GM23338 (cell line): ENCODE results near the gene ABR. TPM values are rescaled to one million over a fixed set of nuclear protein-coding genes. Genes with fewer than 3 reads are reported as not detected.
"Not testable (repeated sequence)": the region's sequence is repeated elsewhere in the genome, so short reads cannot be mapped to it uniquely, and the experiment has no call there.

Experiments used
- ATAC-seq: fragments of 200-7000 bp; cut with Tn5 transposase; 3 replicates; pipeline ENCODE4 v1.9.1; 2020
- DNase-seq: peaks from one replicate; pipeline ENCODE4 v3.0.0-alpha.2; 2015; ENCODE audit warnings: low spot score
- H2AFZ ChIP-seq: fragments of 200-600 bp; sonication (generic); 2 replicates; pipeline ENCODE4 v1.8.0; 2016; ENCODE audit warnings: antibody characterized with exemption, mild to moderate bottlenecking, moderate library complexity
- H3F3A ChIP-seq: fragments of 200-600 bp; sonication (generic); replicated peaks from 2 replicates; pipeline ENCODE4 v1.8.0; 2017; ENCODE audit warnings: antibody characterized with exemption, mixed run types, low read depth
- H3K27ac ChIP-seq: fragments of 200-600 bp; sonication (generic); 2 replicates; pipeline ENCODE4 v1.6.1; 2016; ENCODE audit warnings: low read depth
- H3K27me3 ChIP-seq: fragments of 200-600 bp; sonication (generic); 2 replicates; pipeline ENCODE4 v1.8.0; 2016; ENCODE audit warnings: mild to moderate bottlenecking, mixed run types, moderate library complexity; ENCODE audit not compliant: insufficient read depth
- H3K36me3 ChIP-seq: fragments of 200-600 bp; sonication (generic); 2 replicates; pipeline ENCODE4 v1.8.0; 2016; ENCODE audit warnings: mild to moderate bottlenecking; ENCODE audit not compliant: insufficient read depth
- H3K4me1 ChIP-seq: fragments of 200-600 bp; sonication (generic); 2 replicates; pipeline ENCODE4 v1.8.0; 2016; ENCODE audit warnings: mild to moderate bottlenecking, moderate library complexity; ENCODE audit not compliant: insufficient read depth
- H3K4me2 ChIP-seq: fragments of 200-600 bp; sonication (generic); 2 replicates; pipeline ENCODE4 v1.7.1; 2017; ENCODE audit warnings: mixed run types
- H3K4me3 ChIP-seq: fragments of 200-600 bp; sonication (generic); 2 replicates; pipeline ENCODE4 v1.6.1; 2016; ENCODE audit warnings: mixed run types
- H3K79me2 ChIP-seq: fragments of 200-600 bp; sonication (generic); replicated peaks from 2 replicates; pipeline ENCODE4 v1.8.0; 2017; ENCODE audit warnings: mild to moderate bottlenecking; ENCODE audit not compliant: insufficient read depth
- H3K9me2 ChIP-seq: fragments of 200-600 bp; sonication (generic); 2 replicates; pipeline ENCODE4 v1.8.0; 2017; ENCODE audit not compliant: insufficient read depth
- H4K20me1 ChIP-seq: fragments of 200-600 bp; sonication (generic); replicated peaks from 2 replicates; pipeline ENCODE4 v1.8.0; 2017; ENCODE audit warnings: mild to moderate bottlenecking; ENCODE audit not compliant: insufficient read depth
- H3K27ac Mint-ChIP-seq: 2 replicates; pipeline ENCODE4 v1.8.0; 2020; ENCODE audit warnings: inconsistent platforms, mild to moderate bottlenecking, moderate library complexity, mixed read lengths
- H3K27me3 Mint-ChIP-seq: 3 replicates; pipeline ENCODE4 v1.8.0; 2022; ENCODE audit warnings: low read depth, mild to moderate bottlenecking, moderate library complexity, mixed read lengths, inconsistent platforms; ENCODE audit not compliant: insufficient read depth, poor library complexity
- H3K36me3 Mint-ChIP-seq: 3 replicates; pipeline ENCODE4 v1.8.0; 2021; ENCODE audit warnings: low read depth, mild to moderate bottlenecking, inconsistent platforms, moderate library complexity, mixed read lengths
- H3K4me1 Mint-ChIP-seq: 3 replicates; pipeline ENCODE4 v1.8.0; 2020; ENCODE audit warnings: mild to moderate bottlenecking, inconsistent platforms, mixed read lengths
- H3K4me3 Mint-ChIP-seq: 3 replicates; pipeline ENCODE4 v1.8.0; 2021; ENCODE audit warnings: moderate library complexity, mild to moderate bottlenecking, inconsistent platforms, mixed read lengths
- H3K9me3 Mint-ChIP-seq: 3 replicates; pipeline ENCODE4 v1.8.0; 2020; ENCODE audit warnings: moderate library complexity, mild to moderate bottlenecking, inconsistent platforms, mixed read lengths
- CTCF ChIP-seq, 2 experiments: fragments of 200-600 bp in 1 of 2; sonication (generic) in 1 of 2; conservative IDR thresholded peaks; 2 replicates each; pipeline versions ENCODE4 v1.5.1 to v1.6.1; 2016 to 2017; ENCODE audit warnings: antibody characterized with exemption in 2 of 2, low read depth in 2 of 2, mild to moderate bottlenecking in 2 of 2, moderate library complexity in 1 of 2
- JUNB ChIP-seq: IDR thresholded peaks from one replicate; pipeline ENCODE4 v1.6.1; 2016; ENCODE audit warnings: antibody characterized with exemption; ENCODE audit not compliant: unreplicated experiment
- ZNF462 ChIP-seq: fragments of 250-450 bp; sonication (Bioruptor Pico); IDR thresholded peaks from 2 replicates; pipeline ENCODE4 v1.5.0; 2020; ENCODE audit warnings: mild to moderate bottlenecking, moderate library complexity
- polyA plus RNA-seq: library from polyadenylated mRNA; unstranded; fragments of >200 nt; fragmentation: Nextera tagmentation; extraction: Ambion mirVana; gene quantifications from 2 replicates; pipeline ENCODE4 v1.2.1, GENCODE V29; 2016
- total RNA-seq: library from RNA; depleted of rRNA; stranded (reverse); fragments of >200 nt; shearing (Covaris generic); gene quantifications from 2 replicates; pipeline ENCODE4 v1.2.3, GENCODE V29; 2014
- TF ChIP-seq, protein P1 (sequence below): IDR thresholded peaks from 2 replicates; pipeline ENCODE4 v1.6.1; 2016; ENCODE audit warnings: antibody characterized with exemption
- TF ChIP-seq, protein P2 (sequence below): IDR thresholded peaks from one replicate; pipeline ENCODE4 v1.6.1; 2018; ENCODE audit warnings: antibody characterized with exemption; ENCODE audit not compliant: unreplicated experiment

The ABR gene
- total and polyA plus RNA-seq, 2 experiments from 2014 or later: 15.0 to 27.7 TPM

DNA sequence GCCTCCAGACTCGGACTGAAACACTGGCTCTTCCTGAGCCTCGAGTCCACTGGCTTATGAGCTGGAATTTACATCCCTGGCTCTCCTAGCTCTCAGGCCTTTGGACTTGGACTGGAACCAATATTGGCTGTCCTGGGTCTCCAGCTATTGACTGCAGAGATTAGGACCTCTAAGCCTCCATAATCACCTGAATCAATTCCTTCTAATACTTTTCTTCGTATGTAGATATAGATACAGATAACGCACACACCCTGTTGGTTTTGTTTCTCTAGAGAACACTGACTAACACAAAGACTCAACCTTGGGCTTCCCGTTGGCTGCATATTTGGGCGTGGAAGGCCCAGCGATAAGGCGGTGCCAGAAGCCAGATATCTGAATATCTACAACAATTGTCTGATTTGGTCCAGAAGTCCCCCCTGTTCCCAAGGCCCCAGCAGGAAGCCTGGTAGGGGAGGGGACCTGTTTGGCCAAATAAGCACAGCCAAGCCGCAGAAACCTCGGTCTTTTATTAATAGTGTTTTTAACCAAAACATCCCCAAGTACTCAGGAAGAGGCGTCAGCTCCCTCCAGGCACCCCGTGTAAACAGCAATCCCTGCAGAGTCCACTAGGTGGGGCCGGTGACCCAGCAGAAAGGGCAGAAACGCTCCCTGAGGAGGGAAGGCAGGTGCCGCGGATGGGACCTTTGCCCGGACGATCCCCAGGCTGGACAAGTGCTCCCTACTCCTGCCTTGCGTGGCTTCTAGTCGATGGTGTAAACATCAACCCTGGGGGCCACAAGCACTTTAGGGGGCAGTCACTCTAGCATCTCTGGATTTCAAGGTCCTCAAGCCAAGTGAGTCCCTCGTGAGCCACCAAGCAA lies 57.0 kb downstream of the ABR start:
- H3K27me3 Mint-ChIP-seq: peaks cover 5% of the 10 kb centered on the region
- no peak for TF ChIP-seq JUNB
- TF ChIP-seq ZNF462 (CRISPR knock-in tag): no peak
- TF ChIP-seq, protein P1, sequence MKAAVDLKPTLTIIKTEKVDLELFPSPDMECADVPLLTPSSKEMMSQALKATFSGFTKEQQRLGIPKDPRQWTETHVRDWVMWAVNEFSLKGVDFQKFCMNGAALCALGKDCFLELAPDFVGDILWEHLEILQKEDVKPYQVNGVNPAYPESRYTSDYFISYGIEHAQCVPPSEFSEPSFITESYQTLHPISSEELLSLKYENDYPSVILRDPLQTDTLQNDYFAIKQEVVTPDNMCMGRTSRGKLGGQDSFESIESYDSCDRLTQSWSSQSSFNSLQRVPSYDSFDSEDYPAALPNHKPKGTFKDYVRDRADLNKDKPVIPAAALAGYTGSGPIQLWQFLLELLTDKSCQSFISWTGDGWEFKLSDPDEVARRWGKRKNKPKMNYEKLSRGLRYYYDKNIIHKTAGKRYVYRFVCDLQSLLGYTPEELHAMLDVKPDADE: no peak
- peak; percentile 83 to 84 for TF ChIP-seq CTCF (conservative IDR thresholded peaks at IDR 0.05; ENCODE audit: low read depth in 2 of 2)
- TF ChIP-seq, protein P2, sequence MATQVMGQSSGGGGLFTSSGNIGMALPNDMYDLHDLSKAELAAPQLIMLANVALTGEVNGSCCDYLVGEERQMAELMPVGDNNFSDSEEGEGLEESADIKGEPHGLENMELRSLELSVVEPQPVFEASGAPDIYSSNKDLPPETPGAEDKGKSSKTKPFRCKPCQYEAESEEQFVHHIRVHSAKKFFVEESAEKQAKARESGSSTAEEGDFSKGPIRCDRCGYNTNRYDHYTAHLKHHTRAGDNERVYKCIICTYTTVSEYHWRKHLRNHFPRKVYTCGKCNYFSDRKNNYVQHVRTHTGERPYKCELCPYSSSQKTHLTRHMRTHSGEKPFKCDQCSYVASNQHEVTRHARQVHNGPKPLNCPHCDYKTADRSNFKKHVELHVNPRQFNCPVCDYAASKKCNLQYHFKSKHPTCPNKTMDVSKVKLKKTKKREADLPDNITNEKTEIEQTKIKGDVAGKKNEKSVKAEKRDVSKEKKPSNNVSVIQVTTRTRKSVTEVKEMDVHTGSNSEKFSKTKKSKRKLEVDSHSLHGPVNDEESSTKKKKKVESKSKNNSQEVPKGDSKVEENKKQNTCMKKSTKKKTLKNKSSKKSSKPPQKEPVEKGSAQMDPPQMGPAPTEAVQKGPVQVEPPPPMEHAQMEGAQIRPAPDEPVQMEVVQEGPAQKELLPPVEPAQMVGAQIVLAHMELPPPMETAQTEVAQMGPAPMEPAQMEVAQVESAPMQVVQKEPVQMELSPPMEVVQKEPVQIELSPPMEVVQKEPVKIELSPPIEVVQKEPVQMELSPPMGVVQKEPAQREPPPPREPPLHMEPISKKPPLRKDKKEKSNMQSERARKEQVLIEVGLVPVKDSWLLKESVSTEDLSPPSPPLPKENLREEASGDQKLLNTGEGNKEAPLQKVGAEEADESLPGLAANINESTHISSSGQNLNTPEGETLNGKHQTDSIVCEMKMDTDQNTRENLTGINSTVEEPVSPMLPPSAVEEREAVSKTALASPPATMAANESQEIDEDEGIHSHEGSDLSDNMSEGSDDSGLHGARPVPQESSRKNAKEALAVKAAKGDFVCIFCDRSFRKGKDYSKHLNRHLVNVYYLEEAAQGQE: no peak
- Histone ChIP-seq H3K27me3 (no peaks in the 10 kb centered on the region), H3K4me2 (no peak overlapping the region), H3K9me2 (no peaks in the 10 kb centered on the region), H3K79me2 (no peaks in the 10 kb centered on the region), H3K27ac (no peak overlapping the region), H3K4me3 (no peak overlapping the region), H2AFZ (no peak overlapping the region), H3F3A (0 out of 2 replicates have a peak, but pooled peaks cover 4% of the 10 kb centered on the region), H3K36me3 (no peaks in the 10 kb centered on the region), H3K4me1 (0 out of 2 replicates have a peak, but pooled peaks cover 9% of the 10 kb centered on the region), H4K20me1 (no peaks in the 10 kb centered on the region; the same call in 1 of the 2 replicates)
- peaks cover 7% of the 10 kb centered on the region for H3K9me3 Mint-ChIP-seq
- H3K27ac Mint-ChIP-seq: no peak overlapping the region
- peaks cover 12% of the 10 kb centered on the region for H3K4me1 Mint-ChIP-seq
- DNase-seq: peak; percentile 87
- H3K36me3 Mint-ChIP-seq: peaks cover 7% of the 10 kb centered on the region; the same call in 1 of the 3 replicates
- H3K4me3 Mint-ChIP-seq: no peak overlapping the region
- peak; percentile 90 for ATAC-seq

- not testable (repeated sequence) for H3K79me2 ChIP-seq, H4K20me1 ChIP-seq, H3K4me3 Mint-ChIP-seq
These were observed 58.4 kb downstream of the ABR start for GRCh38 chr17:1121442-1121817.

More at GRCh38 chr17:1121442-1121817, 58.4 kb downstream of the ABR start:
- H3K4me1 ChIP-seq, H3K27ac ChIP-seq, H3K36me3 Mint-ChIP-seq, H2AFZ ChIP-seq, H3K9me3 Mint-ChIP-seq, H3K4me3 ChIP-seq, H3K27me3 ChIP-seq, H3K9me2 ChIP-seq, H3K27me3 Mint-ChIP-seq, H3F3A ChIP-seq, H3K4me2 ChIP-seq, DNase-seq, H3K36me3 ChIP-seq, ATAC-seq, H3K27ac Mint-ChIP-seq: not testable (repeated sequence)
- peaks cover 12% of the 10 kb centered on the region for H3K4me1 Mint-ChIP-seq
